Stimulated activated naive CD8-positive, alpha-beta T cell treated with anti-CD3 and anti-CD28 coated beads, Interleukin-15, Interleukin-2, amounts not matched to agents 100 ng/mL and 50 ng/mL, for 24 hours (primary cell): ENCODE results near the gene FUT6.
"Not testable (repeated sequence)": the region's sequence is repeated elsewhere in the genome, so short reads cannot be mapped to it uniquely, and the experiment has no call there.

ENCODE experiments used
- H3K27ac Mint-ChIP-seq: one replicate; pipeline ENCODE4 v1.8.0; 2021; ENCODE audit warnings: mild to moderate bottlenecking, mixed read lengths
- H3K27me3 Mint-ChIP-seq: one replicate; pipeline ENCODE4 v1.8.0; 2021; ENCODE audit warnings: mixed read lengths
- H3K36me3 Mint-ChIP-seq: one replicate; pipeline ENCODE4 v1.8.0; 2021; ENCODE audit warnings: low read depth, mixed read lengths
- H3K4me1 Mint-ChIP-seq: one replicate; pipeline ENCODE4 v1.8.0; 2021; ENCODE audit warnings: low read depth, mixed read lengths
- H3K4me3 Mint-ChIP-seq: one replicate; pipeline ENCODE4 v1.8.0; 2021; ENCODE audit warnings: mild to moderate bottlenecking, mixed read lengths
- H3K9me3 Mint-ChIP-seq: one replicate; pipeline ENCODE4 v1.8.0; 2021; ENCODE audit warnings: mixed read lengths

The FUT6 gene

GRCh38 chr19:5865772-5866171 is 26.3 kb upstream of the FUT6 start:
- no peak overlapping the region for H3K4me3 Mint-ChIP-seq
- H3K27me3 Mint-ChIP-seq: no peaks in the 10 kb centered on the region
- no peak overlapping the region for H3K27ac Mint-ChIP-seq
- H3K36me3 Mint-ChIP-seq: no peaks in the 10 kb centered on the region
- H3K4me1 Mint-ChIP-seq: no peaks in the 10 kb centered on the region
- H3K9me3 Mint-ChIP-seq: no peaks in the 10 kb centered on the region

DNA sequence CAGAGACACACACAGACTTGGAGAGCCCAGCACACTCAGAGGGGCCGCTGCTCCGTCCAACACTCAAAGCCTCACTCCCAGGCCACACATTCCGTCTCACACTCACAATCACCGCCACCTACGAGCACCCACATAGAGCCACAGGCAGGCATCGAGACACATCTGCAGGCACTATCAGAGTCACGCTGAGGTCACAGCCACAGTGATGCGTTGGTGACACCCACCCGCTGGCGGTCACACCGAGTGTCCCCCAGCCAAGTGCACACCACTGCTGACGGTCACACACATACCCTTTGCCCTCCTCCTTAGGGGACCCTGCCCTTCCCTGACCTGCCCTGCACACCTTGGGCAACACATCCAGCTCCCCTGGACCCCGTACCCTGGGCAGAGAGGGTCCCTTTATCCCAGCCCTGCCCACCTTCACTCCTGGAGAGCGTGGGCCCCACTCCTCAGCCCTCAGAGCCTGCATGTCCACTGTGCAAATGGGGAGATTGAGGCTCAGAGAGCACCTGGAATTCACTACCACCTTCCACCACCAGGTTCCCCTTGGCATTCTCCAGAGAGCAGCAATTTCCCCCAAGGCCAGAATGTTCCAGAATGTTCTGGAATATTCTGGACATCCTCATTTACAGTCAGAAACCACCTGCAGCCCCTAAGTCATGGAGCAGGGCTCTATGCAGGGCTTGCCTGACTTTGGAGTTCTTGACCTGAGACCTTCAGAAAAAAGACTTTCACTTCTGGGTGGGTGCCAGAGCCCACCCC is 25.4 kb upstream of the FUT6 start:
- Mint-ChIP-seq H3K4me3 (no peak overlapping the region), H3K27ac (no peak overlapping the region), H3K27me3 (no peaks in the 10 kb centered on the region), H3K36me3 (no peaks in the 10 kb centered on the region), H3K4me1 (no peaks in the 10 kb centered on the region), H3K9me3 (no peaks in the 10 kb centered on the region)

GRCh38 chr19:5864013-5864720 is 24.7 kb upstream of the FUT6 start:
- Mint-ChIP-seq H3K4me3 (no peak overlapping the region), H3K9me3 (no peaks in the 10 kb centered on the region), H3K4me1 (no peaks in the 10 kb centered on the region), H3K27ac (no peak overlapping the region), H3K27me3 (no peaks in the 10 kb centered on the region), H3K36me3 (no peaks in the 10 kb centered on the region)

DNA sequence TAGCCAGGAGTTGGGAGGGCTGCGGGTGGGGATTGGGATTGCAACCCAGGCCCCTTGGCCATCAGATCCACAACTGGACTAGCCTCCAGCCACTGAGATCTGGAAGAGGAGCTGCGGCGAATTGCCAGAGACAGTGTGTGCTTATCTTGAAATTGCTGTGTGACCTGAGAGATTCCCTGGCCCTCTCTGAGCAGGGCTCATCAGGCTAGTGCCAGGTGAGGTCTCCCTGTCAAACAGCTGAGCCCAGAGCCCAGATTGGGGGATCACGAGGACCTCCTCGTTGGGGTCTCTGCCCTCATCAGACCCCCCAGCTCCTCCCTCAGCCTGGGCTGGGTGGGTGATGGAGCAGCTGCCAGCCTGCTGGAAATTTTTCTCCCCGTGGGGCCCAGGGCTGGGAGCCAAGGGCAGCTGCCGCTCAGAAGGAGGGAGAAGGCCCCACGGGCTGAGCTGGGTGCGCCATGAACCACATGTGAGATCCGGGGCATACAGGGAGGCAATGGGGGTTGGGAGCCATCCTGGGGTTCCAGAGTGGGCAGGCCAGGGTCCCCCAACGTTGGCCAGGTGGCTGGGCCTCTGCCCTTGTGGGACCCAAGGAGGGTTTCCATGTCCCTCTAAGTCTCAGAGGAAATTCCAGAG is 23.6 kb upstream of the FUT6 start:
- H3K27me3 Mint-ChIP-seq: no peaks in the 10 kb centered on the region
- no peak overlapping the region for H3K27ac Mint-ChIP-seq
- H3K36me3 Mint-ChIP-seq: no peaks in the 10 kb centered on the region
- H3K9me3 Mint-ChIP-seq: no peaks in the 10 kb centered on the region
- no peak overlapping the region for H3K4me3 Mint-ChIP-seq
- H3K4me1 Mint-ChIP-seq: no peaks in the 10 kb centered on the region

GRCh38 chr19:5857203-5858081 is 17.9 kb upstream of the FUT6 start:
- Mint-ChIP-seq H3K4me3 (no peak overlapping the region), H3K4me1 (no peaks in the 10 kb centered on the region), H3K27ac (no peak overlapping the region), H3K27me3 (no peaks in the 10 kb centered on the region), H3K36me3 (no peaks in the 10 kb centered on the region), H3K9me3 (no peaks in the 10 kb centered on the region)

GRCh38 chr19:5855151-5855550 is 15.6 kb upstream of the FUT6 start:
- H3K36me3 Mint-ChIP-seq, H3K4me3 Mint-ChIP-seq, H3K27me3 Mint-ChIP-seq, H3K9me3 Mint-ChIP-seq, H3K4me1 Mint-ChIP-seq, H3K27ac Mint-ChIP-seq: not testable (repeated sequence)

DNA sequence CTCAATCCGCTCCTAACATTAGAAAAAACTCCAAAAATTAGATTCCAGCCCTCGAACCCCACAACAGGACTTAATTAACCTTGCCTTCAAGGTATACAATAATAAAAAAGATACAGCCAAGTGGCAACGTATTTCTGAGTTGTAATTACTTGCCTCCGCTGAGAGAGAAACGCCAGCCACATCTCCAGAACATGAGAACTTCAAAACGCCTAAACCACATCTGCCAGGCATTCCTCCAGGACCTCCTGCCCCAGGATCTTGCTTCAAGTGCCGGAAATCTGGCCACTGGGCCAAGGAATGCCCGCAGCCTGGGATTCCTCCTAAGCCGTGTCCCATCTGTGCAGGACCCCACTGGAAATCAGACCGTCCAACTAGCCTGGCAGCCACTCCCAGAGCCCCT is 14.6 kb upstream of the FUT6 start:
- H3K4me1 Mint-ChIP-seq, H3K9me3 Mint-ChIP-seq, H3K27ac Mint-ChIP-seq, H3K4me3 Mint-ChIP-seq, H3K27me3 Mint-ChIP-seq, H3K36me3 Mint-ChIP-seq: not testable (repeated sequence)

GRCh38 chr19:5851302-5851701 is 11.8 kb upstream of the FUT6 start, which contains the start of gene FUT3:
Gene FUT3, minus strand, starts transcription at chr19:5851449.
- Mint-ChIP-seq H3K27ac (no peak within 1 kb of the TSS), H3K4me1 (no peaks in the 10 kb centered on the region), H3K4me3 (no peak within 1 kb of the TSS), H3K9me3 (no peaks in the 10 kb centered on the region), H3K27me3 (no peaks in the 10 kb centered on the region), H3K36me3 (no peaks in the 10 kb centered on the region)

- H3K36me3 Mint-ChIP-seq: no peaks in the 10 kb centered on the region
- H3K9me3 Mint-ChIP-seq: no peaks in the 10 kb centered on the region
- H3K4me1 Mint-ChIP-seq: no peaks in the 10 kb centered on the region
- no peak overlapping the region for H3K27ac Mint-ChIP-seq
- no peak overlapping the region for H3K4me3 Mint-ChIP-seq
- H3K27me3 Mint-ChIP-seq: no peaks in the 10 kb centered on the region
These were observed 11.3 kb upstream of the FUT6 start for GRCh38 chr19:5850743-5851293.

DNA sequence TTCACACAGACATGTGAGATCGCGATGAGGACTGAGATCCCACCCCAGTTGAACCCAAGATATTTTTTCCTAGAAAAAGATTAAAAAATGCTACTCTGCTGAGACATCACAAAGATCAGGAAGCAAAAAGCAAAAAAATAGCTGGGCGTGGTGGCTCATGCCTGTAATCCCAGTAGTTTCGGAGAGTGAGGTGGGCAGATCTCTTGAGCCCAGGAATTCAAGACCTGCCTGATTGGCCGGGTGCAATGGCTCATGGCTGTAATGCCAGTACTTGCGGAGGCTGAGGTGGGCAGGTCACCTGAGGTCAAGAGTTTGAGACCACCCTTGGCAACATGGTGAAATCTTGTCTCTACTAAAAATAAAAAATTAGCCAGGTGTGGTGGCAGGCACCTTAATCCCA is 10.7 kb upstream of the FUT6 start:
- Mint-ChIP-seq H3K27me3 (no peaks in the 10 kb centered on the region), H3K4me1 (no peaks in the 10 kb centered on the region), H3K4me3 (no peak overlapping the region), H3K27ac (no peak overlapping the region), H3K9me3 (no peaks in the 10 kb centered on the region), H3K36me3 (no peaks in the 10 kb centered on the region)

GRCh38 chr19:5848621-5849020 is 9.1 kb upstream of the FUT6 start:
- H3K27me3 Mint-ChIP-seq, H3K9me3 Mint-ChIP-seq, H3K4me1 Mint-ChIP-seq, H3K36me3 Mint-ChIP-seq, H3K4me3 Mint-ChIP-seq, H3K27ac Mint-ChIP-seq: not testable (repeated sequence)

- H3K36me3 Mint-ChIP-seq, H3K4me3 Mint-ChIP-seq, H3K27ac Mint-ChIP-seq, H3K4me1 Mint-ChIP-seq, H3K27me3 Mint-ChIP-seq, H3K9me3 Mint-ChIP-seq: not testable (repeated sequence)
These were observed 8.3 kb upstream of the FUT6 start for GRCh38 chr19:5847846-5848245.

GRCh38 chr19:5844456-5845433 is 5.2 kb upstream of the FUT6 start:
- peaks cover under 1% of the 10 kb centered on the region for H3K4me1 Mint-ChIP-seq
- H3K36me3 Mint-ChIP-seq: no peaks in the 10 kb centered on the region
- no peak overlapping the region for H3K4me3 Mint-ChIP-seq
- no peak overlapping the region for H3K27ac Mint-ChIP-seq
- H3K27me3 Mint-ChIP-seq: no peaks in the 10 kb centered on the region
- H3K9me3 Mint-ChIP-seq: no peaks in the 10 kb centered on the region
